Neural cell (in vitro differentiated cells): Measurements from ENCODE around the gene CDC5L.

Experiments
- CTCF ChIP-seq: fragments of 450-650 bp; IDR thresholded peaks from 2 replicates; pipeline ENCODE4 v1.5.1; 2014; ENCODE audit warnings: antibody characterized with exemption, mild to moderate bottlenecking, moderate library complexity; ENCODE audit not compliant: poor library complexity, severe bottlenecking
- EP300 ChIP-seq: fragments of 450-650 bp; conservative IDR thresholded peaks from 2 replicates; pipeline ENCODE4 v1.6.1; 2014; ENCODE audit warnings: antibody characterized with exemption, mild to moderate bottlenecking, moderate library complexity; ENCODE audit not compliant: poor library complexity, severe bottlenecking
- EZH2 ChIP-seq: fragments of 200-600, 300-800 bp; shearing (Covaris generic), sonication (generic); IDR thresholded peaks from 2 replicates; pipeline ENCODE4 v1.6.1; 2014; ENCODE audit warnings: antibody characterized with exemption, low read length, borderline replicate concordance, mild to moderate bottlenecking; ENCODE audit not compliant: insufficient read depth, poor library complexity, severe bottlenecking
- POLR2AphosphoS5 ChIP-seq: IDR thresholded peaks from 2 replicates; pipeline ENCODE4 v1.6.1; 2012
- RAD21 ChIP-seq: fragments of 450-650 bp; conservative IDR thresholded peaks from 2 replicates; pipeline ENCODE4 v1.6.1; 2014; ENCODE audit warnings: antibody characterized with exemption, mild to moderate bottlenecking, moderate library complexity
- TAF1 ChIP-seq: IDR thresholded peaks from 2 replicates; pipeline ENCODE4 v1.6.1; 2012; ENCODE audit warnings: low read depth

GRCh38 chr6:44432726-44433125, 45.2 kb downstream of the CDC5L start:
- TF ChIP-seq CTCF (no peak), EZH2 (no peak), POLR2AphosphoS5 (no peak), TAF1 (no peak), RAD21 (no peak), EP300 (no peak)
